ENCODE measurements around the gene PSG6. TPM values are rescaled to one million over a fixed set of nuclear protein-coding genes. Genes with fewer than 3 reads are reported as not detected.
"Not testable (repeated sequence)": the region's sequence is repeated elsewhere in the genome, so short reads cannot be mapped to it uniquely, and the experiment has no call there.

Gene PSG6
- polyA plus RNA-seq (ENCODE audit: insufficient read length in 3 of 3), result under 1 TPM in 1 of 3 donors, not detected in 2; 0.10 TPM

DNA sequence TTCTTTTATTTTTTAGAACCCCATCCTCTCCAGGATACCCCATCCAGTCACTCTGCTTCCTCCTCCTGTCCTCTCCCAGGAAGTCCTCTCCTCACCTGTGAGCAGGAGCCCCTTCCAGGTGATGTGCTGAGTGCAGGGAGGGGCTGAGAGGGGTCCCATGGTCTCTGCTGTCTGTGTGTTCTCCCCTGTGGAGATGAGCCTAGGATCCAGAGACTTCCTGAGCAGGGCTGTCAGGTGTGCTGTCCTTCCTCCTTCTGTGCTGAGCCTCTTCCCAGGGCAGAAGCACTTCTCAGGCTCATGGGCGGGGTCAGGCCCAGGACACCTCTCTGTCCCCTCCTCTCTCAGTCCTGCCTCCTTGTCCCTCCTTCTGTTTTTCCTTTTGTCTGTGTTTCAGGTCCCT lies at the start of gene PSG6:
TSS of gene PSG6 (minus strand) at position 261 of the 400 bp plus-strand sequence. CDS start at position 159, 102 bp downstream.
- DNase-seq (ENCODE audit: low read depth in 3 of 3, low spot score in 2 of 3), result not testable (repeated sequence)

DNA sequence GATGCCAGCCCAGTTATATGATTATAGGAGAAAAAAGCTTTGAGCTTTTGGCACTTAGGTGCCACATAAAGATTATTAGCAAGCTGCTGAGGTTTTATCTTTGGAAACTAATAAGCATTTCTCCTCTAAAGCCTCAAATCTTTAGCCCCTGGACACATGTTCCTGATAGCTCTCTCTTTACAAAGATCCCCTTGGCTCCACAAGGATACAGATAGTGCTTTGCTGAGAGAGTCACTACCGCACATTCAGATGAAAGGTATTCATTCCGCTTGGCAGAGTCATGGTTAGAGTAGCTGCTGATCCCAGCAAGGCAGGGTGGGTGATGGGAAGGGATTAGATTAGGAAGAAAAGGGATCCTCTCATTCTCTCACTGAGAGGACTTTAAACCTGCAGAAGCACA lies 47.5 kb upstream of the PSG6 start:
- no peak for DNase-seq (ENCODE audit: low read depth in 3 of 3, low spot score in 2 of 3)

DNA sequence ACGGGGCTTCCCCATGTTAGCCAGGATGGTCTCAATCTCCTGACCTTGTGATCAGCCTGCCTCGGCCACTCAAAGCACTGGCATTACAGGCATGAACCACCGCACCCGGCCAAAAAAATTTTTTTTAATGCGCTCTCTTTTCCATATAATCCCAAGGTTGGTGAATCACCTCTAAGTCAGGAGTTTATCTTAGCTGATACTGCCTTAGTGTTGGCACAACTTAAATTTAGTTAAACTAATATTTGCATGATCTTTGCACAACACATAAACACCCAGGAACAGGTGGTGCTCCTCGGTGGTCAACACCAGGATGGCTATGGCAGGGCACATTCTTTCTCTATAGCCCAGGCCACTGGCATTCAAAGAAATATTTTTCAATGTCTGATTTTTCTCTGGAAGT lies 43.4 kb upstream of the PSG6 start:
- no peak for DNase-seq (ENCODE audit: low read depth in 3 of 3, low spot score in 2 of 3)

DNA sequence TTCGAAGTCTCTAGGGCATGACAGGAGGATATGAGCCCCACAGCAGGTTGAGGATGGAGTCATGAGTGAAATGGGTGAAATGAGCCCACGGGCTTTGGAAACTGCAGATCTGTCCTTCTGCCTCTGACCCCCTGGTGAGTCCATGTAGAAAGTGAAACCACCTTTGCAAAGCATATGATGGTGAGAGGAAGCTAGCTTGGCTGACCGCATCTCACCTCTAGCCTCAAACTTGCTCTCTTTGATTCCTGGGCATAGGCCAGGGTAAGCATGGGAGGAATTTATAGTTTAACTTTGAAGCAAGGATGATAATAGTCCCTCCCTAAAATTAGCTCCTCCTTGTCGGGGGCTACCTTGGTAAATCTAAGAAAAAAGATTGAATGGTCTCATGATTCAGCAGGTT lies 34.4 kb upstream of the PSG6 start:
- not testable (repeated sequence) for DNase-seq (ENCODE audit: low read depth in 3 of 3, low spot score in 2 of 3)

DNA sequence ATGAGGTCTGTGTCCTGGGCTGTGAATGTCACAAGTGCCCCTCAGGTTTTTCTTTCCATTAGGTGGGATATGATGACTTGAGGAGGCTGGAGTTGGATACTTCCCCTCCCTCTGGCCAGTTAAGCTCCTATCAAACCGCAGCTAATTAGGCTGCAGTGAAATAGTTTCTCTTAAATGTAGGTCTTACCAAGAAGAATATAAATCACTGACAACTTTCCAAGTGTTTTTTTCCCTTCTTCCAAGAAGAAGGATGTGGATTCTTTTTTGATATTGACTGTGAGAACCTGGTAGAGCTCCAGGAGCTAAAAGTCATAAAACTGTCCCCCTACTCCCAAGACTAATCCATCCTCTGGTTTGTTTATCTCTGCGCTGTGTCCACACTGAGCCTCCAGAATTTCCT lies 33.8 kb upstream of the PSG6 start:
- DNase-seq (ENCODE audit: low read depth in 3 of 3, low spot score in 2 of 3), result peak in 1 of 3 donors; percentile 6

DNA sequence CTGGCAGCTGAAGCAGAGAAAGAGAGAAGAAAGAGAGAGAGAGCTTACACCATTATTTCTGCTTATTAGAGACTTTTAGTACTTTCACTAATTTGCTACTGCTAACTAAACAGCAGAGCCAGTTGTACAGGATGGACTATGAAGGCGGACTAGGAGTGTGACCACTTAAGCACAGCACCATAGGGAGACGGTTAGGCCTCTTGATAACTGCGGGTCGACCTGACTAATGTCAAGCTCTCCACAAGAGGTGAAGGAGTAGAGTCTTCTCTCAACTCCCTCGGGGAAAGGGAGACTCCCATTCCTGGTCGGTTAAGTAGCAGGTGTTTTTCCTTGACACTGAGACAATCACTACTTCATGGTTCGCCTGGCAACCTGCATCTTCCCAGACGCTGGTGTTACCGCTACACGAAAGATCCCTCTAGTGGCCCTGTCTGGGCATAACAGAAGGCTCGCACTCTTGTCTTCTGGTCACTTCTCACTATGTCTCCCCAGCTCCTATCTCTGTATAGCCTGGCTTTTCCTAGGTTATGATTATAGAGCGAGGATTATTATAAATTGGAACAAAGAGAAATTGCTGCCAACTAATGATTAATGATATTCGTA lies 24.6 kb upstream of the PSG6 start:
- no peak for DNase-seq (ENCODE audit: low read depth in 3 of 3, low spot score in 2 of 3)

DNA sequence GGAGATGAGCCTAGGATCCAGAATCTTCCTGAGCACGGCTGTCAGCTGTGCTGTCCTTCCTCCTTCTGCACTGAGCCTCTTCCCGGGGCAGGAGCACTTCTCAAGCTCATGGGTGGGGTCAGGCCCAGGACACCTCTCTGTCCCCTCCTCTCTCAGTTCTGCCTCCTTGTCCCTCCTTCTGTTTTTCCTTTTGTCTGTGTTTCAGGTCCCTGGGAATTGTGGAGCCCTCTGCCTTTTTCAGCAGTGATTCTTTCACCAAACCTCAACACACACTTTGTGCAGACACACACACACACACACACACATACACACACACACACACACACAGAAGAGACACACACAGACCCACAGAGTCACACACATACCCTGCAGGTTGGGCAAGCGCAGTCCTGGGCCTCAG lies 19.4 kb upstream of the PSG6 start, which contains the start of gene PSG7:
TSS of gene PSG7 (minus strand) at position 101 of the 400 bp plus-strand sequence. CDS start 131 bp downstream, outside the sequence.
- not testable (repeated sequence) for DNase-seq (ENCODE audit: low read depth in 3 of 3, low spot score in 2 of 3)

DNA sequence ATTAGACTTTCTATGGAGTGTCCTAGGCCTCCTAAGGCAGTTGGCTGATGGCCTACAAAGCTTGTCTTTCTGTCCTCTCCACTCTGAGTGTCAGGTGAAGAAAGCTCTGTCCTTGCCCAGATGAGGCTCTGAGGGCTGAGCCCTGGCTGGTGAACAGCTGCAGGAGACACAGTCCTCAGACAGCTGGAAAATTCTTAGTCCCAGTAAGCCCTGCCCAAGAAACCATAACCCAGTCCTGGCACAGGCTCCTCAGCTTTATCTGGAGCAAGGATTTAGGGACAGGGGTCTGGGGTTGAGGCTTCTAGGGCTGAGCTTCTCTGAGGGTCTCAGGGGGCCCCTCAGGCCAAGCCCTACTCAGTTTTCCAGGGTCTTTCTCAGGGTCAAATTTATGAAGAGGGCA lies 17.0 kb upstream of the PSG6 start:
- not testable (repeated sequence) for DNase-seq (ENCODE audit: low read depth in 3 of 3, low spot score in 2 of 3)

DNA sequence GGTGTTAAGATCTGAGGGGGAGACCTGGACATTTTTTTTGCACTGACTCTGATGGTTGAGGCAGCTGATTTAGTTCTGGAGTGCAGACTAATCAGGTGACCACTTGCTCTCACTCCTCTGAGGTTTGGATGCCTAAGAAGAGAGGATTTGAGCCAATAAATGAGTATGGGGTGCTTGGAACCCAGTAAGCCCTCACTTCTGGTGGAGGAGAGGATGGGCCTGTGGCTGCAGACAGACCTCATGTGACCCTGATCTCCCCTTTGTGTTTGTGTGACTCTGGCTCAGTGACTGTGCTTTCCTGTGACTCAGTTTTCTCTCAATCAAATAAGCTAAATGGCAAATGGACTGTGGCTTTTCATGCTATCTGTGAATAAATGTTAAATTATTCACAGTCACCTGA lies 16.5 kb upstream of the PSG6 start:
- DNase-seq (ENCODE audit: low read depth in 3 of 3, low spot score in 2 of 3), result not testable (repeated sequence)

DNA sequence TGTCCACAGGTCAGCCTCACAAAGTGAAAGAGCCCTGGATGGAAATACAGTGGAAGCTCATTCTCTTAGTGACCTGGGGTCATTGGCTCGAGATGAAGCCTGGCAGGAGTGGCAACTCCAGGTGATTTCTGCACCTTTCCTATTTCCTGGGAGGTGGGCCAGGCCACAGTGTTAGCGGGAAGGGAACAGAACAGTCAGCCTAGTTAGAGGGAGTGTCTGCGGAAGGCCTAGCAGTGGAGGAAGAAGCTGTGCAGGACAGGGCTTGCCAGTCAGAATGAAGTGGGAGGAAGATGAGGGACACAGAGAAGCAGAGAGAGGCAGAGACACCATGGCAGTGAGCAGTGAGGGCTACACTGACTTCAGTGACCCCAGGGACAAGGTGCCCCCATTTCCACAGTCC lies 15.7 kb upstream of the PSG6 start:
- not testable (repeated sequence) for DNase-seq (ENCODE audit: low read depth in 3 of 3, low spot score in 2 of 3)

DNA sequence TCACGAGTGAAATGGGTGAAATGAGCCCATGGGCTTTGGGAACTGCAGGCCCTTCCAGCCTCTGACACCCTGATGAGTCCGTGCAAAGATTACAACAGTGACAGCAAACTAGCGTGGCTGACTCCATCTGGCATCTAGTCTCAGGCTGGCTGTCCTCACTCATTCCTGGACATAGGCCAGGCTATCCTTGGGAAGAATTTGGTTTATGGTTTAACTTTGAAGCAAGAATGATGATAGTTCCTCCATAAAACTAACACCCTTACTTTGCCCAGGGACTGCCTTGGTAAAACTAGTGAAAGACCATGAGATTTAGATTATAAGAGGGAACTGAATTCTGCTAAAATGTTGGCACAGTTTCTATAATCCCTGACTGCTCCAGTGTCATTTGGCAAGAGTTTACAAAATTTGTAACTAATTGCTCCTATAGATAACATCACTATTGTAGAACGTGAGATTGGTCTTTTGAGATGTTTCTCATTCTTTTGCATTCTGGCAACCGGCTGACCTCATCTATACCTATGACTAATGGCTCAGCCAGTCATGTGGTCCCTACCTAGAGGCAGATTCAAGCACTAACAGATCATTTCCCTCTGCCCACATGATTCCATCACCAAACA lies 14.9 kb upstream of the PSG6 start:
- not testable (repeated sequence) for DNase-seq (ENCODE audit: low read depth in 3 of 3, low spot score in 2 of 3)

DNA sequence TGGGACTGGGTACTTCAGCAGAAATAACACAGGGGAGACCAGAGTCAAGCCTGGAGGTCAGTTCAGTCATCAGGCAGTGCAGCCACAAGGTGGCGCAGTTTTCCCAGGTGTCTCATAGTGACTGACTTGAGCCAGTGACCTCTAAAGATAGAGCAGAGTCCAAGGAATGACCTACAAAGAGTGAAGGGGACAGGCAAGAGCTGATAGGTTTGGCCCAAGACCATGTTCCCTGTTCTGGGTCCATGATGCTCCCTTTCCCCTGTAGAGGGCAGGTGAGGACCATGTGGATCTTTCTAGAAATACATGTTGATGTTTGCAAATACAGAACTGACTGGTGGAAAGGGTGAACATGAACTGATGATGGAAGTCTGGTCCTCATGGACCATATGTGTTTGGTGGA lies 12.5 kb upstream of the PSG6 start:
- not testable (repeated sequence) for DNase-seq (ENCODE audit: low read depth in 3 of 3, low spot score in 2 of 3)

DNA sequence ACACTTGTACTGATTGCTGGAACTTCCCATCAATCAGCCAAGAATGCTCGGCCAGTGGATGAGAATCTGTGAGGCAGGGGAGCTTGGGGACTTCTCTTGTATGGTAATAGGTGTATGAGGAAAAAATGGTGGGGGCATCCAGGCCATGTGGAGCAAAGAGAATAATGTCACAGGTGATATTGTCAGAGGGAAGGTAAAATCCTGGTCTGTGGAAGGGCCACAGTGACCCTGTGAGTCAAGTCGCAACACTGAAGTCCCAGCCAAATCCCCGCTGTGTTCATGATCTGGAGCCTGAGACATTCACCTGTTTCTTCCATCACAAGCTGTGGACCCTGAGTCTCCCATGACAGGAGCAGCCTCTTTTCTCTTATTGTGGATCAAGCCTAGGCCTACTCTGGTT lies 11.2 kb upstream of the PSG6 start:
- DNase-seq (ENCODE audit: low read depth in 3 of 3, low spot score in 2 of 3), result no peak

DNA sequence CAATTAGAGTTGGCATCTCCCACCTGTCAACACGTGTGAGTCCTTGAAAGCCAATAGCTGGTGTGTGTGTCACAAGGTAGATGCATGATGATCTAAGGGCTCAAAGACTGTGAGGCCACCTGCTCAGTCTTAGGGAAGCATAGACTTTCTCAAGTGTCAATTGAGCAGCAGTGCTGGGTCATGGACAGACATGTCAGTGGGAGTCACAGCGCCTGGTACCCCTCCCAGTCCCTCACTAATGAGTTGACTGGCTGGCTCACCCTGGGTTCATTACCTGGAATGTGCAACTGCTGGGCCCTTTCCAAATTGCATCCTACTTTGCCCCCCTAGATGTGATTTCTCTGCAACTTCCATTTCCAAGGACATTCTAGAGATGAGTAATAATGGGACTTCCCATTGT lies 9.1 kb upstream of the PSG6 start:
- DNase-seq (ENCODE audit: low read depth in 3 of 3, low spot score in 2 of 3), result no peak

DNA sequence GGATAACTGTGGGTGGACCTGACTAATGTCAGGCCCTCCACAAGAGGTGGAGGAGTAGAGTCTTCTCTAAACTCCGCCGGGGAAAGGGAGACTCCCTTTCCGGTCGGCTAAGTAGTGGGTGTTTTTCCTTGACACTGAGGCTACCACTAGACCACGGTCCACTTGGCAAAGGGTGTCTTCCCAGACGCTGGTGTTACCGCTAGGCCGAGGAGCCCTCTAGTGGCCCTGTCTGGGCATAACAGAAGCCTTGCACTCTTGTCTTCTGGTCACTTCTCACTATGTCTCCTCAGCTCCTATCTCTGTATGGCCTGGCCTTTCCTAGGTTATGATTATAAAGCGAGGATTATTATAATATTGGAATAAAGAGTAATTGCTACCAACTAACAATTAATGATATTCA lies 5.4 kb upstream of the PSG6 start:
- not testable (repeated sequence) for DNase-seq (ENCODE audit: low read depth in 3 of 3, low spot score in 2 of 3)

DNA sequence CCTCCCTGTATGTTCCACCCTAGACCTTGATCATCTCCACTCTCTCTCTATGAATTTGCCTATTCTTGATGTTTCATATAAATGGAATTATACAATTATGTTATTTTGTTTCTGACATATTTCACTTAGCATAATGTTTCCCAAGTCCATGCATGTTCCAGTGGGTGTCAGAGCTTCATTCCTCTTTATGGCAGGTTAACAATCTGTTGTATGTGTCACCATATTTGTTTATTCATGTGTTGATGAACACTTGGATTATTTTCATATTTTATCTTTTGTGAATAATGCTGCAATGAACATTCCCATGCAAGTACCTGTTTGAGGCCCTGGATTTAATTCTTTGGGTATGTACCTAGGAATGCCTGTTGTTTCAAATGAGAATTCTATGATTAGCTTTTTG lies 3.3 kb upstream of the PSG6 start:
- DNase-seq (ENCODE audit: low read depth in 3 of 3, low spot score in 2 of 3), result not testable (repeated sequence)

DNA sequence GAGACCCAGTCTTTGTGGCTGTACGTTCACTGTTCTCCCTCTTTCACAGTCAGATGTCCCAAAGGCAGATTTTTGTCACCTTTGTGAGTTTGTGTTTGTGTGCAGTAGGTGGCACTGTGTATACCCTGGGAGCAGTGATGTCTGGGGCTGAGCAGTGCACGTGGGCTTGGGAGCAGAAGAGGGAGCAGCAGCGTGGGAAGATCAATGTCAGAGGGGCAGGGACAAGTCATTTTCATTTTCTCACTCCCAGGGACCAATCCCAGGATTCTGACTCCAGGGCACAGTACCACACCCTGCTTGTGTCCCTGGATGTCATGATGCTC lies 2.0 kb upstream of the PSG6 start:
- DNase-seq (ENCODE audit: low read depth in 3 of 3, low spot score in 2 of 3), result no peak

DNA sequence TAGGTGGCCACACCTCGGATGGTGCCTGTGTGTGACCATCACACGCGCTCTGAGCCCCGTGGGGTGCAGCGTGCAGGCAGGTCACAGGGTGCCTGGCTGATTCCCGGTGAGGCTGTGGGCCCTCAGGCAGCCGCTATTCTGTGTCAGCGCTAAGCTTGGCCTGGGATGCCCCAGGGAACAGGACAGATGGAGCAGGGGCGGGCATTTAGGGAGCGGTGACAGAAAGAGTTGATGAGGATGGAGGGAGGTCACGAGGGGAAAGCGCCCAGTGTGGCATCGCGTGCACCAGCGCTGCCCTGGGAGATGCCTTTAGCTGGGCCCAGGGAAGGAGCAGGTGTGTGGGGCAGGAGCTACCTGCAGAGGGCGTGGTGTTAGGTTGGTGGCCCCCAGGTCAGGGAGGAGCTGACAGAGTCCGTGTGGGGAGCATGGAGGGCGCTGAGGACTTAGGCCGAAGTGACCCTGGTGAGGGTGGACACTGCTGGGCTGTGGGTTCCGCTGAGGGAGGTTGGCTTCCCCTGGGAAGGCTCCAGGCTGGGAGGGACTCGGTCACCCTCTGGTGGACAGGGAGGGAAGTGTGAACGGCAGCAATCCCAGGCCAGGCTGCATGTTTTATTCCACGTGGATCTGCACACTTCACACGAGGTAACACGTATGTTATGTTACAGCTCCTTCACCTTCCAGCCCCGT lies 1.5 kb upstream of the PSG6 start:
- not testable (repeated sequence) for DNase-seq (ENCODE audit: low read depth in 3 of 3, low spot score in 2 of 3)

DNA sequence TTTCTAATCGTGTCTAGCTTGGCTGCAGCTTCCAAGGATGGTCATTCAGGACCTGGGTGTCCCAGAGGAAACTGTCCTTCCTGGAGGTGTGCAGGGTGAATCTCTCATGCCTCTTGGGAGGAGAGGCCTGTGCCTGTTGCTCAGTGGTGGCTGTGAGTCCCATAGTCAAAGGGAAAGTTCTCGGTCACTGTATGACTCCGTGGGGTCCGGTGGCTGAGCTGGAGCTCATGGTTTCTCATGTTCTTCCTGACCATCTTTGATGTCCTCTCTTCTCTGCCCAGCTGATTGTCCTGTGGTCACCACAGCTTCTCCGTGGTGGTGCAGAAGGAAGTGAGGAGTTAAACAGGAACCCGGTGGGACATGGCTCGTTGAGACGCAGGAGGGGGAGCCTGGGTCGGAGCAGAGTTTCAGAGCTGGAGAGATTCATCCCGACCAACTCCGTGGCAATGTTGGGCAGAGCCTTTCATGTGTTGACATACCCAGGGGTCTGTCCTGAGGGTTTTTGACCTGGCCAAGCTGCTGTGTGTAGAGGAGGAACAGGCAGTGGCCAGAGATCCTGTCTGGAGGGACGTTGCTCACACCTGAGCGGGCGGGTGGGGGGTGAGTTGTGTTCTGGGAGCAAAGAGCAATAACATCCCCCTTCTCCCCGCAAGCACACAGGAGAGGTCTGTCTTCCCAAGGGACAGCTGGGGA lies 829 bp upstream of the PSG6 start:
- not testable (repeated sequence) for DNase-seq (ENCODE audit: low read depth in 3 of 3, low spot score in 2 of 3)

DNA sequence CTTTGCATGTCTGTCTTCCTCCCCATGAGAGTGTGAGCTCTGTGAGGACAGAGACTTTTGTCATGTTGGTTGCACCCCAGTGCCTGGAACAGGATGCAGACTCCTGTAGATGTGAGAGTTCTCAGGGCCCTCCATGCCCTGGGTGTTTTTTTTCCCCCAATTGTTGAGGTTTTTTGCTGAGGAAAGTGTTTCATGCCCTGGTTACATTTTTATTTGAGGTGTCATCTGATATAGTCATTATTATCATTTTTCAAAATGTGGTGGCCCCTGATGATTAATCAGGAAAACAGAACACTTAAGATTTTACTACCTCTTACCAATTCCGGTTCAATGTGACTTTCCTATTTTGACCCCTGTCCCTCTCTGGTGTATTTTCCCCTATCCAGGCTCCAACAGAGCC lies 763 bp downstream of the PSG6 start:
- not testable (repeated sequence) for DNase-seq (ENCODE audit: low read depth in 3 of 3, low spot score in 2 of 3)

DNA sequence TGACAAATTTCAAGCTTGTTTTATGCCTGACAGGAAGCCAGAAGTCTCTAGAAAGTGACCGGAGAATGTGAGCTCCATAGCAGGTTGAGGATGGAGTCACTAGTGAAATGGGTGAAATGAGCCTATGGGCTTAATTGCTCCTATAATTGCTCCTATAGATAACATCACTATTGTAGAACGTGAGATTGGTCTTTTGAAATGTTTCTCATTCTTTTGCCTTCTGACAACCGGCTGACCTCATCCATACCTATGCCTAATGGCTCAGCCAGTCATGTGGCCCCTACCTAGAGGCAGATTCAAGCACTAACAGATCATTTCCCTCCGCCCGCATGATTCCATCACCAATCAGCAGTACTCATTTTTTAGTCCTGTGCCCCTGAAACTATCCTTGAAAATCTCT lies 4.2 kb downstream of the PSG6 start:
- not testable (repeated sequence) for DNase-seq (ENCODE audit: low read depth in 3 of 3, low spot score in 2 of 3)
